IPS DF 4.7 (cell line): ENCODE results near the gene COL8A2.

Experiments used
- DNase-seq: peaks from one replicate; pipeline ENCODE4 v3.0.0-alpha.2; 2013; ENCODE audit warnings: low spot score; ENCODE audit errors: extremely low read depth

The COL8A2 gene

GRCh38 chr1:36068866-36069265 is 56.2 kb downstream of the COL8A2 start:
- DNase-seq = no peak

GRCh38 chr1:36067871-36068270 is 57.2 kb downstream of the COL8A2 start:
- DNase-seq = no peak

DNA sequence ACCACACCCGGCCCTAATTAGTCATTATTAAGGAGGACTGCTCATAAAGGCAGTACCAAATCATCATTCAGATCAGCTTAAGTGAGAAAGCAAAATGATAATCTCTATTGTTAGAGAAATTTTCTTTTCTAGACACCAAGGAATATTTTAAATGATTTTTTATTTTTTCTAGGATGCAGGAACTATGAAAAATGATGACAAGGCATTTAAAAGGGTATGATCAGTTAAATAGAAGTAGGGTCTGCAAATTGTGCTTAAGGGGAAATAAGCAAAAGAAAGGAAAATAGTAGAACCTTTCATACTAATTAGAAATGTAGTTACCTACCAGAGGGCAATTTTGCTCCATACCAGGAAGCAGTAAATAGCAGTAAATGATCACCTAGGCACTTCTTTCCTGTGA is 62.7 kb downstream of the COL8A2 start:
- no peak for DNase-seq

GRCh38 chr1:36055706-36056105 is 69.3 kb downstream of the COL8A2 start:
- no peak for DNase-seq

GRCh38 chr1:36053978-36054377 is 71.0 kb downstream of the COL8A2 start:
- DNase-seq = no peak

- no peak for DNase-seq
These were observed 73.2 kb downstream of the COL8A2 start for GRCh38 chr1:36051821-36052220.
